ENCODE data around the gene ATP10D. TPM values are rescaled to one million over a fixed set of nuclear protein-coding genes. Genes with fewer than 3 reads are reported as not detected.

ATP10D gene
- total RNA-seq, 1 experiment from 2014 or later: 3.8 TPM

DNA sequence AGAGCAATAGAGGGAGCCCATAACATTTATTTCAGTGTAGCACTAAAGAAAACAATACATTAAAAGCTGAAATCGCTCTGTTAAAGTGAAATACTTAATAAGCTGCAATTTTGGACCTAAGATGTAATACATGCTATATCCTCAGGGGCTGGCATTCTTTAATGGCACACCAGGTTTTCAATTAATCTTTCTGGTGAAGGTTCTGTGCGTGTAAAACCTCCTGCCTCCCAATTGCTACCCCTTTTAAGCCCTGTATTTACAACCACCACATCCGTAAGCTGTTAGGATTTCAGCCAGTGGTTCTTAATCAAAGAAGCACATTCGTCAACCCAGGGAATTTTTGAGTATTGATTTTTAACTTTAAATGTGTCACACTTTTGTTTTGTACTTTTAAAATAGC lies 14.0 kb upstream of the ATP10D start:
- no peak overlapping the region for H3K56ac ChIP-seq (ENCODE audit: insufficient read length, low read depth, low read length)
- H2BK15ac ChIP-seq (ENCODE audit: low read depth, low read length): no peak overlapping the region
- H3K9ac ChIP-seq (ENCODE audit: extremely low read depth, insufficient read length, low read length): no peak overlapping the region
- no peaks in the 10 kb centered on the region for H3K79me2 ChIP-seq (ENCODE audit: insufficient read depth, low read length)
- no peak overlapping the region for H3K4ac ChIP-seq (ENCODE audit: low read depth, low read length)
- H2AFZ ChIP-seq (ENCODE audit: low read length): no peak overlapping the region
- H3K27ac ChIP-seq (ENCODE audit: insufficient read length, low read depth, low read length): no peak overlapping the region
- no peak for DNase-seq
- H2AK5ac ChIP-seq (ENCODE audit: insufficient read length, low read length): no peak overlapping the region
- no peaks in the 10 kb centered on the region for H3K36me3 Mint-ChIP-seq (ENCODE audit: insufficient read depth in 1 of 3, low read depth in 3 of 3)
- no peak overlapping the region for H3T11ph ChIP-seq (ENCODE audit: low read length)
- H4K91ac ChIP-seq (ENCODE audit: insufficient read length, low read depth, low read length): no peak overlapping the region
- H3K14ac ChIP-seq (ENCODE audit: insufficient read depth, low read length): no peak overlapping the region
- H3K4me1 ChIP-seq (ENCODE audit: insufficient read depth, low read length): no peaks in the 10 kb centered on the region; the same call in 1 of the 2 replicates
- no peaks in the 10 kb centered on the region for H4K20me1 ChIP-seq (ENCODE audit: control insufficient read depth, insufficient read depth, insufficient read length)
- H3K27ac Mint-ChIP-seq: no peak overlapping the region
- no peak overlapping the region for H3K23ac ChIP-seq (ENCODE audit: insufficient read length, low read depth, low read length)
- no peak overlapping the region for H2BK12ac ChIP-seq (ENCODE audit: insufficient read length, low read depth, low read length)
- H2BK20ac ChIP-seq (ENCODE audit: low read depth, low read length, poor library complexity, severe bottlenecking): no peak overlapping the region
- H3K9me3 ChIP-seq (ENCODE audit: control insufficient read depth, low read depth, low read length): no peaks in the 10 kb centered on the region
- WGBS (ENCODE audit: extremely low coverage, insufficient read length, low lambda C conversion rate): no CpG with 5 or more reads among the region's 4 CpGs
- no peak overlapping the region for H2BK120ac ChIP-seq (ENCODE audit: low read depth, low read length, poor library complexity, severe bottlenecking)
- no peaks in the 10 kb centered on the region for H3K79me1 ChIP-seq (ENCODE audit: insufficient read depth, low read depth, low read length, poor library complexity, severe bottlenecking)
- TF ChIP-seq, protein P1, sequence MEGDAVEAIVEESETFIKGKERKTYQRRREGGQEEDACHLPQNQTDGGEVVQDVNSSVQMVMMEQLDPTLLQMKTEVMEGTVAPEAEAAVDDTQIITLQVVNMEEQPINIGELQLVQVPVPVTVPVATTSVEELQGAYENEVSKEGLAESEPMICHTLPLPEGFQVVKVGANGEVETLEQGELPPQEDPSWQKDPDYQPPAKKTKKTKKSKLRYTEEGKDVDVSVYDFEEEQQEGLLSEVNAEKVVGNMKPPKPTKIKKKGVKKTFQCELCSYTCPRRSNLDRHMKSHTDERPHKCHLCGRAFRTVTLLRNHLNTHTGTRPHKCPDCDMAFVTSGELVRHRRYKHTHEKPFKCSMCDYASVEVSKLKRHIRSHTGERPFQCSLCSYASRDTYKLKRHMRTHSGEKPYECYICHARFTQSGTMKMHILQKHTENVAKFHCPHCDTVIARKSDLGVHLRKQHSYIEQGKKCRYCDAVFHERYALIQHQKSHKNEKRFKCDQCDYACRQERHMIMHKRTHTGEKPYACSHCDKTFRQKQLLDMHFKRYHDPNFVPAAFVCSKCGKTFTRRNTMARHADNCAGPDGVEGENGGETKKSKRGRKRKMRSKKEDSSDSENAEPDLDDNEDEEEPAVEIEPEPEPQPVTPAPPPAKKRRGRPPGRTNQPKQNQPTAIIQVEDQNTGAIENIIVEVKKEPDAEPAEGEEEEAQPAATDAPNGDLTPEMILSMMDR (conservative IDR thresholded peaks at IDR 0.05): no peak
- no peak overlapping the region for H2BK5ac ChIP-seq (ENCODE audit: insufficient read length, low read length)
- H3K4me3 Mint-ChIP-seq: no peak overlapping the region
- H3K18ac ChIP-seq (ENCODE audit: insufficient read length, low read depth, low read length): no peak overlapping the region
- no peaks in the 10 kb centered on the region for H3K23me2 ChIP-seq (ENCODE audit: insufficient read length, low read depth, low read length, poor library complexity, severe bottlenecking)
- H3K4me1 Mint-ChIP-seq: peaks cover 12 to 14% of the 10 kb centered on the region in 2 experiments
- no peak overlapping the region for H4K5ac ChIP-seq (ENCODE audit: insufficient read length, low read depth, low read length)
- no peaks in the 10 kb centered on the region for H3K27me3 Mint-ChIP-seq (ENCODE audit: low read depth)
- no peak overlapping the region for H3K4me2 ChIP-seq (ENCODE audit: insufficient read depth, insufficient read length, low read length)
- H4K8ac ChIP-seq (replicated peaks; ENCODE audit: insufficient read length, low read depth, low read length): no peak overlapping the region
- H3K9me3 Mint-ChIP-seq: no peaks in the 10 kb centered on the region
- no peaks in the 10 kb centered on the region for H3K27me3 ChIP-seq (ENCODE audit: insufficient read depth, low read length)
